Transverse colon (tissue), 3 donors: Measurements from ENCODE around the gene SEC61B.
"Not testable (repeated sequence)": the region's sequence is repeated elsewhere in the genome, so short reads cannot be mapped to it uniquely, and the experiment has no call there.

Experiments
- EP300 ChIP-seq: sonication (generic); formaldehyde crosslinking; IDR thresholded peaks from one replicate; pipeline ENCODE4 v1.6.1; 2017; ENCODE audit warnings: antibody characterized with exemption, low read depth
- POLR2A ChIP-seq: fragments of 450-650 bp; IDR thresholded peaks from one replicate; pipeline ENCODE4 v1.6.1; 2016; ENCODE audit warnings: antibody characterized with exemption, mild to moderate bottlenecking, moderate library complexity
- TF ChIP-seq, protein P1 (sequence below), 5 experiments: fragments of 200-600 bp in 3 of 5; fragments of 450-650 bp in 2 of 5; sonication (generic) in 3 of 5; IDR thresholded peaks; 1 replicate in 2 of 5; 2 replicates in 3 of 5; pipeline ENCODE4 v1.5.1; 2016 to 2017; ENCODE audit warnings: antibody characterized with exemption in 5 of 5, inconsistent platforms in 3 of 5, mild to moderate bottlenecking in 2 of 5, moderate library complexity in 1 of 5

DNA sequence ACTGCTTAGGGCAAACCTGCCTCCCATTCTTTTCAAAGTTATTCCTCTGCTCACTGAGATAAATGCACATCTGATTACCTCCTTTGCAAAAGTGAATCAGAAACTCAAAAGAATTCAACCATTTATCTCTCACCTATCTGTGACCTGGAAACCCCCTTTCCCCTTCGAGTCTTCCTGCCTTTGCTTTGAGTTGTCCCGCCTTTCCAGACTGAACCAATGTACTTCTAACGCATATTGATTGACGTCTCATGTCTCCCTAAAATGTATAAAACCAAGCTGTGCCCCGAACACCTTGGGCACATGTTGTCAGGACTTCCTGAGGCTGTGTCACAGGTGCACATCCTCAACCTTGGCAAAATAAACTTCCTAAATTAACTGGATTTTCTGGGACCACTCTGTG is 25.6 kb upstream of the SEC61B start:
- TF ChIP-seq, protein P1, sequence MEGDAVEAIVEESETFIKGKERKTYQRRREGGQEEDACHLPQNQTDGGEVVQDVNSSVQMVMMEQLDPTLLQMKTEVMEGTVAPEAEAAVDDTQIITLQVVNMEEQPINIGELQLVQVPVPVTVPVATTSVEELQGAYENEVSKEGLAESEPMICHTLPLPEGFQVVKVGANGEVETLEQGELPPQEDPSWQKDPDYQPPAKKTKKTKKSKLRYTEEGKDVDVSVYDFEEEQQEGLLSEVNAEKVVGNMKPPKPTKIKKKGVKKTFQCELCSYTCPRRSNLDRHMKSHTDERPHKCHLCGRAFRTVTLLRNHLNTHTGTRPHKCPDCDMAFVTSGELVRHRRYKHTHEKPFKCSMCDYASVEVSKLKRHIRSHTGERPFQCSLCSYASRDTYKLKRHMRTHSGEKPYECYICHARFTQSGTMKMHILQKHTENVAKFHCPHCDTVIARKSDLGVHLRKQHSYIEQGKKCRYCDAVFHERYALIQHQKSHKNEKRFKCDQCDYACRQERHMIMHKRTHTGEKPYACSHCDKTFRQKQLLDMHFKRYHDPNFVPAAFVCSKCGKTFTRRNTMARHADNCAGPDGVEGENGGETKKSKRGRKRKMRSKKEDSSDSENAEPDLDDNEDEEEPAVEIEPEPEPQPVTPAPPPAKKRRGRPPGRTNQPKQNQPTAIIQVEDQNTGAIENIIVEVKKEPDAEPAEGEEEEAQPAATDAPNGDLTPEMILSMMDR (IDR thresholded peaks at IDR 0.05), result not testable (repeated sequence)
- not testable (repeated sequence) for TF ChIP-seq EP300, POLR2A
